HepG2 (cell line): Measurements from ENCODE around the gene CREBBP. TPM values are rescaled to one million over a fixed set of nuclear protein-coding genes. Genes with fewer than 3 reads are reported as not detected.

ENCODE experiments used
- ADNP ChIP-seq: sonication (generic); formaldehyde crosslinking; IDR thresholded peaks from 2 replicates; pipeline ENCODE4 v1.4.0; 2020; ENCODE audit warnings: missing genetic modification reagents
- AKAP8 ChIP-seq: sonication (generic); formaldehyde crosslinking; IDR thresholded peaks from 2 replicates; pipeline ENCODE4 v1.5.1; 2020; ENCODE audit warnings: mild to moderate bottlenecking, missing genetic modification reagents
- ASH2L ChIP-seq: fragments of 300-600, 200-600 bp; sonication (generic); IDR thresholded peaks from 2 replicates; pipeline ENCODE4 v1.7.0; 2017; ENCODE audit warnings: low read depth, mild to moderate bottlenecking, moderate library complexity, mixed read lengths, low read length; ENCODE audit not compliant: insufficient read length
- ATF7-NPFF ChIP-seq: sonication (generic); formaldehyde crosslinking; IDR thresholded peaks from 2 replicates; pipeline ENCODE4 v1.8.1; 2023; ENCODE audit warnings: mild to moderate bottlenecking, low read depth, missing genetic modification reagents, moderate library complexity
- ATRX ChIP-seq: sonication (generic); formaldehyde crosslinking; IDR thresholded peaks from 2 replicates; pipeline ENCODE4 v1.4.0; 2020; ENCODE audit warnings: missing genetic modification reagents, borderline replicate concordance
- CBFB ChIP-seq: sonication (generic); formaldehyde crosslinking; IDR thresholded peaks from 2 replicates; pipeline ENCODE4 v1.4.0; 2020; ENCODE audit warnings: missing genetic modification reagents
- FOXK2 ChIP-seq: fragments of 450-650 bp; IDR thresholded peaks from 2 replicates; pipeline ENCODE4 v1.6.1; 2016
- NFATC3 ChIP-seq: sonication (generic); formaldehyde crosslinking; IDR thresholded peaks from 2 replicates; pipeline ENCODE4 v1.5.1; 2020; ENCODE audit warnings: mild to moderate bottlenecking, missing genetic modification reagents
- TEAD2 ChIP-seq: sonication (generic); formaldehyde crosslinking; IDR thresholded peaks from 2 replicates; pipeline ENCODE4 v1.9.0; 2021; ENCODE audit warnings: missing genetic modification reagents
- ZFP36 ChIP-seq: fragments of 150-350 bp; IDR thresholded peaks from 2 replicates; pipeline ENCODE4 v1.6.1; 2018; ENCODE audit warnings: borderline replicate concordance, low read length, low read depth; ENCODE audit not compliant: partially characterized antibody
- ZFP82 ChIP-seq: sonication (generic); formaldehyde crosslinking; IDR thresholded peaks from 2 replicates; pipeline ENCODE4 v1.5.1; 2020; ENCODE audit warnings: mild to moderate bottlenecking, missing genetic modification reagents, borderline replicate concordance
- ZIK1 ChIP-seq: sonication (generic); formaldehyde crosslinking; IDR thresholded peaks from 2 replicates; pipeline ENCODE4 v1.5.0; 2020; ENCODE audit warnings: mild to moderate bottlenecking, low read depth, missing genetic modification reagents, borderline replicate concordance
- ZKSCAN1 ChIP-seq: fragments of 150-350 bp; IDR thresholded peaks from 2 replicates; pipeline ENCODE4 v1.6.1; 2014; ENCODE audit warnings: low read length
- ZMYM3 ChIP-seq: sonication (generic); formaldehyde crosslinking; IDR thresholded peaks from 2 replicates; pipeline ENCODE4 v1.5.1; 2020; ENCODE audit warnings: mild to moderate bottlenecking, missing genetic modification reagents
- ZMYM4 ChIP-seq: sonication (generic); formaldehyde crosslinking; IDR thresholded peaks from 2 replicates; pipeline ENCODE4 v1.8.1; 2023; ENCODE audit warnings: mild to moderate bottlenecking, missing genetic modification reagents
- ZNF136 ChIP-seq: sonication (generic); formaldehyde crosslinking; IDR thresholded peaks from 2 replicates; pipeline ENCODE4 v1.8.1; 2022; ENCODE audit warnings: low read depth, mild to moderate bottlenecking, moderate library complexity, missing genetic modification reagents
- ZNF17 ChIP-seq: sonication (generic); formaldehyde crosslinking; IDR thresholded peaks from 2 replicates; pipeline ENCODE4 v1.5.0; 2020; ENCODE audit warnings: mild to moderate bottlenecking, missing genetic modification reagents
- ZNF225 ChIP-seq: sonication (generic); formaldehyde crosslinking; IDR thresholded peaks from 2 replicates; pipeline ENCODE4 v1.4.0; 2020; ENCODE audit warnings: mild to moderate bottlenecking, missing genetic modification reagents
- ZNF24 ChIP-seq: fragments of 450-650 bp; IDR thresholded peaks from 2 replicates; pipeline ENCODE4 v1.6.1; 2017; ENCODE audit warnings: antibody characterized with exemption, mild to moderate bottlenecking
- ZNF251 ChIP-seq: sonication (generic); formaldehyde crosslinking; IDR thresholded peaks from 2 replicates; pipeline ENCODE4 v1.9.0; 2021; ENCODE audit warnings: mild to moderate bottlenecking, missing genetic modification reagents
- polyA plus RNA-seq, 8 experiments: library from polyadenylated mRNA; depleted of rRNA in 3 of 8; stranded (reverse) in 7 of 8; unstranded in 1 of 8; fragments of >200 nt; fragmentation: Illumina TruSeq in 4 of 8; extraction: Trizol in 4 of 8; gene quantifications; 2 replicates each; pipeline versions ENCODE4 v1.2.1 to v1.2.3, GENCODE V29; 2011 to 2016; ENCODE audit warnings: low read depth in 4 of 8, missing spikeins in 1 of 8, mixed read lengths in 1 of 8; ENCODE audit not compliant: insufficient read depth in 1 of 8
- total RNA-seq, 5 experiments: library from RNA; depleted of rRNA; stranded (reverse); fragments of >200 nt; fragmentation: Illumina TruSeq; extraction: Trizol; gene quantifications; 2 replicates each; pipeline ENCODE4 v1.2.3, GENCODE V29; 2016; ENCODE audit warnings: low read depth in 1 of 5
- TF ChIP-seq, protein P1 (sequence below): sonication (generic); formaldehyde crosslinking; IDR thresholded peaks from 2 replicates; pipeline ENCODE4 v1.5.1; 2020; ENCODE audit warnings: mild to moderate bottlenecking, missing genetic modification reagents, borderline replicate concordance
- TF ChIP-seq, protein P2 (sequence below): sonication (generic); formaldehyde crosslinking; IDR thresholded peaks from 2 replicates; pipeline ENCODE4 v1.4.0; 2020; ENCODE audit warnings: missing genetic modification reagents
- TF ChIP-seq, protein P3 (sequence below): sonication (generic); formaldehyde crosslinking; conservative IDR thresholded peaks from 2 replicates; pipeline ENCODE4 v1.8.0; 2022; ENCODE audit warnings: missing genetic modification reagents

CREBBP gene
- total and polyA plus RNA-seq, 2 of the 13 experiments (the other 11 are each of a cell fraction or from before 2014, with no cell fraction given), result 5.3 to 10.4 TPM

DNA sequence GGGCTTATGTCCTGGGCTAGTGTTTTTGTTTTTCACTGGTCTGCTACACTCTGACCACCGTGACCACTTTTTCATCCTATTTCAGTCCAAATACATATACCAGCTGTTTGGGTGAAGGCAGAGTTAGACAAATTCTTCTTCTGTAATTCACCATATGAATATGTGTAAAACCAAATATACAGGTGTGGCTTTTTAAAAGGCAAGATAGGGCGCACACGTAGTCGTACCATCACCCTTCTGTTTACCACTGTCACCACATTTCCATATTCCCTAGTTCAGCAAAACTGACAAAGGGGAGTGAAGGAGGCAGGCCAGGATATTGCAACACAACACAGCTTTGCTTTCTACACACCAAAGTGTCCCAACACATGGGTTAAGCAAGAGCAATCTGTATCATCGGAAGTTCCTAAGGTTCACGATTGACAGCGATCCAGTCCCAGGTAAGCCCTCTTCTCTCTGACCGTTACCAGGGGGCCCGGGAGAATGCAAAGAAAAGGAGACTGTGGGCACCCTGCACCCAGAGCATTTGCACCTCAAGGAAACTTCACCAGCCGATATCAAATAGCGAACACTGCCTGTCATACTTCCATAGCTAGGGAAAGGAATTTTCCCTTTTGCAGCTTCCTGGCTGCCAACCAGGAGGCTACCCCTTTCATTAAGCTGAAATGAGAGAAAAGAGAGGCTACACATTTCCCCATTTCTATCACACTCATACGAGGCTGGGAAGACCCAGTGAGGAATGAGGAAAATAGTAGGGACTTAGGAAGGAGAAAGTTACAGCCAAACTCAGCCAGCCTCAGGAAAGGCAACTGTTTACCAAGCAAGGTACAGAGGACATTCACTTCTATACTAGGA, 23.1 kb downstream of the CREBBP start (continued):
- TF ChIP-seq NFATC3 (CRISPR knock-in tag) (no peak), AKAP8 (CRISPR knock-in tag) (no peak), ZKSCAN1 (no peak), FOXK2 (0 out of 2 replicates have a peak, but pooled peaks have one; percentile 38), ZNF17 (CRISPR knock-in tag) (no peak), ZMYM4 (CRISPR knock-in tag) (peak; percentile 62), TEAD2 (CRISPR knock-in tag) (no peak), ZFP82 (no peak), ZFP36 (no peak), ADNP (CRISPR knock-in tag) (no peak), ZNF251 (no peak), ZNF225 (CRISPR knock-in tag) (no peak), ATRX (CRISPR knock-in tag) (no peak), CBFB (CRISPR knock-in tag) (no peak), ZNF136 (no peak), ATF7-NPFF (CRISPR knock-in tag) (no peak), ZMYM3 (CRISPR knock-in tag) (no peak; the same call in 1 of the 2 replicates), ZNF24 (no peak), ZIK1 (CRISPR knock-in tag) (no peak), ASH2L (no peak)
- TF ChIP-seq, protein P1, sequence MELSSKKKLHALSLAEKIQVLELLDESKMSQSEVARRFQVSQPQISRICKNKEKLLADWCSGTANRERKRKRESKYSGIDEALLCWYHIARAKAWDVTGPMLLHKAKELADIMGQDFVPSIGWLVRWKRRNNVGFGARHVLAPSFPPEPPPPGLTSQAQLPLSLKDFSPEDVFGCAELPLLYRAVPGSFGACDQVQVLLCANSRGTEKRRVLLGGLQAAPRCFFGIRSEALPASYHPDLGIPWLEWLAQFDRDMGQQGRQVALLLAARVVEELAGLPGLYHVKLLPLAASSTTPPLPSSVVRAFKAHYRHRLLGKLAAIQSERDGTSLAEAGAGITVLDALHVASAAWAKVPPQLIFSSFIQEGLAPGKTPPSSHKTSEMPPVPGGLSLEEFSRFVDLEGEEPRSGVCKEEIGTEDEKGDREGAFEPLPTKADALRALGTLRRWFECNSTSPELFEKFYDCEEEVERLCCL (CRISPR knock-in tag), result no peak
- TF ChIP-seq, protein P2, sequence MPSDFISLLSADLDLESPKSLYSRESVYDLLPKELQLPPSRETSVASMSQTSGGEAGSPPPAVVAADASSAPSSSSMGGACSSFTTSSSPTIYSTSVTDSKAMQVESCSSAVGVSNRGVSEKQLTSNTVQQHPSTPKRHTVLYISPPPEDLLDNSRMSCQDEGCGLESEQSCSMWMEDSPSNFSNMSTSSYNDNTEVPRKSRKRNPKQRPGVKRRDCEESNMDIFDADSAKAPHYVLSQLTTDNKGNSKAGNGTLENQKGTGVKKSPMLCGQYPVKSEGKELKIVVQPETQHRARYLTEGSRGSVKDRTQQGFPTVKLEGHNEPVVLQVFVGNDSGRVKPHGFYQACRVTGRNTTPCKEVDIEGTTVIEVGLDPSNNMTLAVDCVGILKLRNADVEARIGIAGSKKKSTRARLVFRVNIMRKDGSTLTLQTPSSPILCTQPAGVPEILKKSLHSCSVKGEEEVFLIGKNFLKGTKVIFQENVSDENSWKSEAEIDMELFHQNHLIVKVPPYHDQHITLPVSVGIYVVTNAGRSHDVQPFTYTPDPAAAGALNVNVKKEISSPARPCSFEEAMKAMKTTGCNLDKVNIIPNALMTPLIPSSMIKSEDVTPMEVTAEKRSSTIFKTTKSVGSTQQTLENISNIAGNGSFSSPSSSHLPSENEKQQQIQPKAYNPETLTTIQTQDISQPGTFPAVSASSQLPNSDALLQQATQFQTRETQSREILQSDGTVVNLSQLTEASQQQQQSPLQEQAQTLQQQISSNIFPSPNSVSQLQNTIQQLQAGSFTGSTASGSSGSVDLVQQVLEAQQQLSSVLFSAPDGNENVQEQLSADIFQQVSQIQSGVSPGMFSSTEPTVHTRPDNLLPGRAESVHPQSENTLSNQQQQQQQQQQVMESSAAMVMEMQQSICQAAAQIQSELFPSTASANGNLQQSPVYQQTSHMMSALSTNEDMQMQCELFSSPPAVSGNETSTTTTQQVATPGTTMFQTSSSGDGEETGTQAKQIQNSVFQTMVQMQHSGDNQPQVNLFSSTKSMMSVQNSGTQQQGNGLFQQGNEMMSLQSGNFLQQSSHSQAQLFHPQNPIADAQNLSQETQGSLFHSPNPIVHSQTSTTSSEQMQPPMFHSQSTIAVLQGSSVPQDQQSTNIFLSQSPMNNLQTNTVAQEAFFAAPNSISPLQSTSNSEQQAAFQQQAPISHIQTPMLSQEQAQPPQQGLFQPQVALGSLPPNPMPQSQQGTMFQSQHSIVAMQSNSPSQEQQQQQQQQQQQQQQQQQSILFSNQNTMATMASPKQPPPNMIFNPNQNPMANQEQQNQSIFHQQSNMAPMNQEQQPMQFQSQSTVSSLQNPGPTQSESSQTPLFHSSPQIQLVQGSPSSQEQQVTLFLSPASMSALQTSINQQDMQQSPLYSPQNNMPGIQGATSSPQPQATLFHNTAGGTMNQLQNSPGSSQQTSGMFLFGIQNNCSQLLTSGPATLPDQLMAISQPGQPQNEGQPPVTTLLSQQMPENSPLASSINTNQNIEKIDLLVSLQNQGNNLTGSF (CRISPR knock-in tag), result no peak
- TF ChIP-seq, protein P3, sequence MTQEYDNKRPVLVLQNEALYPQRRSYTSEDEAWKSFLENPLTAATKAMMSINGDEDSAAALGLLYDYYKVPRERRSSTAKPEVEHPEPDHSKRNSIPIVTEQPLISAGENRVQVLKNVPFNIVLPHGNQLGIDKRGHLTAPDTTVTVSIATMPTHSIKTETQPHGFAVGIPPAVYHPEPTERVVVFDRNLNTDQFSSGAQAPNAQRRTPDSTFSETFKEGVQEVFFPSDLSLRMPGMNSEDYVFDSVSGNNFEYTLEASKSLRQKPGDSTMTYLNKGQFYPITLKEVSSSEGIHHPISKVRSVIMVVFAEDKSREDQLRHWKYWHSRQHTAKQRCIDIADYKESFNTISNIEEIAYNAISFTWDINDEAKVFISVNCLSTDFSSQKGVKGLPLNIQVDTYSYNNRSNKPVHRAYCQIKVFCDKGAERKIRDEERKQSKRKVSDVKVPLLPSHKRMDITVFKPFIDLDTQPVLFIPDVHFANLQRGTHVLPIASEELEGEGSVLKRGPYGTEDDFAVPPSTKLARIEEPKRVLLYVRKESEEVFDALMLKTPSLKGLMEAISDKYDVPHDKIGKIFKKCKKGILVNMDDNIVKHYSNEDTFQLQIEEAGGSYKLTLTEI, result no peak
